NB4 (cell line): ENCODE results near the gene ZNF423.

Experiments used
- MYC ChIP-seq: IDR thresholded peaks from 2 replicates; pipeline ENCODE4 v1.6.1; 2011; ENCODE audit warnings: low read depth, low read length
- POLR2A ChIP-seq: IDR thresholded peaks from 2 replicates; pipeline ENCODE4 v1.6.1; 2011; ENCODE audit warnings: mild to moderate bottlenecking; ENCODE audit not compliant: insufficient read length; ENCODE audit errors: extremely low read depth
- TF ChIP-seq, protein P1 (sequence below): IDR thresholded peaks from one replicate; pipeline ENCODE4 v1.5.1; 2012; ENCODE audit warnings: low read depth, low read length
- TF ChIP-seq, protein P2 (sequence below): IDR thresholded peaks from 2 replicates; pipeline ENCODE4 v1.6.1; 2011; ENCODE audit warnings: low read depth, low read length

DNA sequence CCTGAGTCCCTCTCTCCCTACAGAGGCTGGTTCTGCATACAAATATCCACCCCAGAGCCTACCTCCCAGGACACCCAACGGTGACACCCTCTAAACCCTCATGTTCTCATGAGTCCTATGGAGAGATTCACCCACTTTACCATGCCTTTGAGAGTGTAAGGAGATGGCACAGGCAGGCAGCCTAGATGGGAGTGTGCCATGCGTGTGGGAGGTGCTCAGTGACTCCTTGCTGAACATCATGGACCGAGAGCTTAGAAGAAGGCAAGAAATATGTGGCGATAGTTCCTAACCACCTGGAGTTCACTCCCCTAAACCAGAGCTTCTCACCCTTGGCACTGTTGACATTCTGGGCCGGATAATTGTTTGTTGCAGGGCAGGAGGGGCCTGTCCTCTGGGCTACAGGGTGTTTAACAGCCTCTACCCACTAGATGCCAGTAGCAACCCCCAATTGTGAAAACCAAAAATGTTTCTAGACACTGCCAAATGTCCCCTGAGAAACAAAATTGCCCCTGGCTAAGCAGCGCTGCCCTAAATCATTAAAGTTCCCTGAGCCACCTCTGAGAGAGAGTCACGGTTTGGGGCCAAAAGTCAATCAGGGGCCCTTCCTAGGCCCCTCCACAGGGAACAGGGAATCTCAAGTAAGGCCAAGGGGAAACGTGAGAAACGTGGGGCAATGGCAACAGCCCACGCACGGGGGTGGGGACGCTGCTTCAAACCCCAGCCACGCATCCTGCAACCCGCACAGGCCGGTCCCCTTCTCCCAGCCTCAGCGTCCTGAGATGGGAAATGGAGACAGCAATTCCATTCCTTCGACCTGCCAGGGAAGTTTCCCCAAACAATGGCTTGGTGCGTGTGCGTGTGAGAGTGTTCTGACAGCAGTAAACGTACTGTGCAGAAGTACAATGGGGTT lies 415.5 kb downstream of the ZNF423 start:
- TF ChIP-seq, protein P1, sequence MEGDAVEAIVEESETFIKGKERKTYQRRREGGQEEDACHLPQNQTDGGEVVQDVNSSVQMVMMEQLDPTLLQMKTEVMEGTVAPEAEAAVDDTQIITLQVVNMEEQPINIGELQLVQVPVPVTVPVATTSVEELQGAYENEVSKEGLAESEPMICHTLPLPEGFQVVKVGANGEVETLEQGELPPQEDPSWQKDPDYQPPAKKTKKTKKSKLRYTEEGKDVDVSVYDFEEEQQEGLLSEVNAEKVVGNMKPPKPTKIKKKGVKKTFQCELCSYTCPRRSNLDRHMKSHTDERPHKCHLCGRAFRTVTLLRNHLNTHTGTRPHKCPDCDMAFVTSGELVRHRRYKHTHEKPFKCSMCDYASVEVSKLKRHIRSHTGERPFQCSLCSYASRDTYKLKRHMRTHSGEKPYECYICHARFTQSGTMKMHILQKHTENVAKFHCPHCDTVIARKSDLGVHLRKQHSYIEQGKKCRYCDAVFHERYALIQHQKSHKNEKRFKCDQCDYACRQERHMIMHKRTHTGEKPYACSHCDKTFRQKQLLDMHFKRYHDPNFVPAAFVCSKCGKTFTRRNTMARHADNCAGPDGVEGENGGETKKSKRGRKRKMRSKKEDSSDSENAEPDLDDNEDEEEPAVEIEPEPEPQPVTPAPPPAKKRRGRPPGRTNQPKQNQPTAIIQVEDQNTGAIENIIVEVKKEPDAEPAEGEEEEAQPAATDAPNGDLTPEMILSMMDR: no peak
- TF ChIP-seq MYC (no peak), POLR2A (no peak)
- TF ChIP-seq, protein P2, sequence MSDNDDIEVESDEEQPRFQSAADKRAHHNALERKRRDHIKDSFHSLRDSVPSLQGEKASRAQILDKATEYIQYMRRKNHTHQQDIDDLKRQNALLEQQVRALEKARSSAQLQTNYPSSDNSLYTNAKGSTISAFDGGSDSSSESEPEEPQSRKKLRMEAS: no peak
